ENCODE measurements around the gene OR52B2.

GRCh38 chr11:6156628-6157359 lies 13.3 kb downstream of the OR52B2 start:
- TF ChIP-seq KAT7 (CRISPR knock-in tag; IDR thresholded peaks at IDR 0.05; ENCODE audit: borderline replicate concordance) (no peak), CTCF (IDR thresholded peaks at IDR 0.05) (no peak), NR2C2 (CRISPR knock-in tag; IDR thresholded peaks at IDR 0.05) (no peak), CREM (CRISPR knock-in tag; IDR thresholded peaks at IDR 0.05) (no peak), TP53 (CRISPR knock-in tag; IDR thresholded peaks at IDR 0.05) (no peak), ETV6 (CRISPR knock-in tag; IDR thresholded peaks at IDR 0.05) (no peak), AFF4 (CRISPR knock-in tag; IDR thresholded peaks at IDR 0.05; ENCODE audit: borderline replicate concordance) (no peak), HMGA2 (CRISPR knock-in tag; IDR thresholded peaks at IDR 0.05) (no peak), USF2 (CRISPR knock-in tag; IDR thresholded peaks at IDR 0.05) (peak; percentile 51)

All from WTC11 (cell line).